ENCODE data around the gene ARHGEF18.
"Not testable (repeated sequence)": the region's sequence is repeated elsewhere in the genome, so short reads cannot be mapped to it uniquely, and the experiment has no call there.

ARHGEF18 gene

DNA sequence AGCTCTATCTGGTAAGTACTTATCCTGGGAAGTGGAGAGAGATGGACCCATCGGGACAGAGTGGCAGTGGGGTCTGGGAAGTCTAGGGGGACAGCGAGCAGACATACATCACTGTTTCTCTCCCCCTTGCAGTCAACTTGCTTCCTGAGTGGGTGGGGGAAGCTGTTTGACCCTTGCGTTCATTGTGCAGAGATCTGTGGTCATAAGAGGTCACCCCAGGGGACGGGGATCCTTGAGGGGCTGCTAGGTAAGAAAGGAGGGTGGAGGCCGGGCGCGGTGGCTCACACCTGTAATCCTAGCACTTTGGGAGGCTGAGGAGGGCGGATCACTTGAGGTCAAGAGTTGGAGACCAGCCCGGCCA is 474 bp downstream of the ARHGEF18 start:
- no peak for FAIRE-seq

DNA sequence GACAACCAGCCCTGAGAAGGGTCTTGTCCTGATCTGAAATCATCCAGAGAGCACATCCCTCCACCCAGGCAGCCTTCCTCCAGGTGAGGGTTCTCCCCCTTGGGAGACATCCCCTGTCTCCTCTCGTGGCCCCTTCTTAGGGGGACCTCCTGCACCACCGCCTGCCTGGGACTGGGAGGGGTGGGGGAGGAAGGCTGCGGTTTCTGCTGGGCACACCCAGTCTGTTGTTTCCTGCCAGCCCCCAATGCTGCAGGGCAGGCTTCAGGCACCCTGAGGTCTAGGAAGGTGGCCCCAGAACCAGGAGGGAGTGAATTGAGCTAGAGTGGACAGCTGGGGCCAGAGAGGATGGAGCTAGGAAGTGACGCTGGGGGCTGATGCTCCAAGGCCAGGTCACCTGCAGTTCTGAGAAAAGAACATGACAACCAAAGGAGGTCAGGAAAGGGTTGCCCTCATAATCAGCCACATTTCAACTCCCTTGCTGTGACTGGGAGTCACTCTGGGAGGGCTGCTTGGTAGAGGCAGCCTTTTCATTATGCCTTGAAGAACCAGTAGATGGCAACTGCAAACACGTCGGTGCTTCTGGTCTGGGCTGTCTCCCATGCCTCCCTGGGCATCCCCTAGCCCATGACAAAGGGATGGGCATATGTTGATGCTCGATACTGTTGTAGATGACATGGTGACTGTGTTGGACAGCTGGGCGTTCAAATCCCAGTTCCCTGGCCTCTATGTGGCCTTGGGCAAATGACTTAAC is 1.4 kb downstream of the ARHGEF18 start:
- no peak for FAIRE-seq

- no peak for FAIRE-seq
Measured at GRCh38 chr19:7351861-7352260, 3.1 kb downstream of the ARHGEF18 start.

GRCh38 chr19:7355151-7355820 is 6.5 kb downstream of the ARHGEF18 start:
- no peak for FAIRE-seq

DNA sequence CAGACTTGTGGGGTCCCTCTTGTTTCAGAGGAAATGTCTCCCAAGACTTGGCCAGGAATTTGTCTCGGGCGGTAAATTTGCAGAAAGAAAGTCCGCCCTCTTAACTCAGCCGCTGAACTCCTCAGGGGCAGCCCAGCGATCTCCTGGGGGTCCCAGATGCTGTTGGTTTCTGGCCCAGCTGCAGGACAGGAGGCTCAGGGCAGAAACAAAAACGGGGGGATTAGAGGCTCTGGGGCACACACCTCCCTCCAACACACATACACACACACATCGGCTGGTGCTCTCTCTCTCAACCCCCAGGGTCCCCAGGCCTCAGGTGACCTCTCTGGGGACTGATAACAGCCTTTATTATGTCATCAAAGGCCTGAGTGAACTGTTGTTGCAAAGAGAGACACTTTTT is 7.1 kb downstream of the ARHGEF18 start:
- no peak for FAIRE-seq

DNA sequence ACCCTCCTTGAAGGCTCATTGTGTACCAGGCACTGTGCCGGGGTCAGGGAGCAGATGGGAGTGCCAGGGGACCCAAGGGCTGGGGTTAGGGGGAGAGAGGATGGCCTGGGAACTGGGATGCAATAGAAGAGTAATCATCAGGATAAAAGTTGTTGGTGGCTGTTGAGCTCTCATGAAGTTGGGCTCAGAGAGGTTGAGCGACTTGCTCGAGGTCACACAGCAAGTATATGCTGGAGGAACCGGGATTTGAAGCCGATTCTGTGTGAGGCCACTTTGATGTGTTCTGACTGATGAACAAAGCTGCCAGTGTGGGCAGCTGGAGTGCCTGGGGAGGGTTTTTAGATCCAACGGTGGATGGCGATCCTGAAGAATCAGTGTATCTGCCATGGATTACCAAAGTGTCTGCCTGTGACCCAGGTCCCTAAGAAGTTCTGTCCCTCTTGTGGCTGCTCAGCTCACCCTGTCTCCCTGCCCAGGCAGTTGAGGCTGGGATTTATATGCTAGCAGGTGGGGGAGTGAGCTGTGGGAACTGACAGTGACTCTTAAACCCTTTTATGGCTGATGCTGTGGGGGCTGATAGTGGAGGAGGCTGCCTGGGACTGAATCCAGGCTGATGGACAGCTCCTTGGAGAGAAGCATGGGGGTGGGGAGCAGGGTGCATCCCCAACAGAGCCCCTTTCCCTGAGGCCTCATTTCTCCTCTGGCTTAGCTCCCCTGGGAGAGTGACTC is 8.3 kb downstream of the ARHGEF18 start:
- no peak for FAIRE-seq

- no peak for FAIRE-seq
Measured at GRCh38 chr19:7358102-7358597, 9.4 kb downstream of the ARHGEF18 start.

DNA sequence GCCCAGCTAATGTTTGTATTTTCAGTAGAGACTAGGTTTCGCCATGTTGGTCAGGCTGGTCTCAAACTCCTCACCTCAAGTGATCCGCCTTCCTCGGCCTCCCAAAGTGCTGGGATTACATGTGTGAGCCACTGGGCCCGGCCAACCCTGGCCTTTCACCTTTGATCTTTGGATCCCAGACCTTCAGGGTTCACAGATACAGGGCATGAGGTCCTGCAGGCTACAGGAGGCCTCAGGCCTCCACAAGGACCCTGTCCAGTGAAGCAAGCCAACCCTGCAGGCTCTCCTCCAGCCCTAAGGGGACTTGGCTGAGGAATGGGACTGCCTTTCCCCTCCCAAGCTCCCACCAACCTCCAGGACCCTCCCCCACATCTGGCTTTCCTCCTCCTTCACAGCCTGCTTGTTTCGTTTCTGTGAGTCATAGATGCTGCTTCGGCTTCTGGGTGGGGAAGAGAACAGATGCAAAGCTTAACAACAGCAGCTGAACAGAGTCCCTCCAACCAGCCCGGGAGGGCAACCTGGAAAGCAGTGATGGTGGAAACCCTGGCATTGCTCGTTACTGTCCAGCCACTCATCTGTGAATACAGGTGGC is 11.8 kb downstream of the ARHGEF18 start:
- no peak for FAIRE-seq

GRCh38 chr19:7363225-7363624 is 14.5 kb downstream of the ARHGEF18 start:
- no peak for FAIRE-seq

- FAIRE-seq = no peak
Measured at GRCh38 chr19:7366701-7367420, 18.1 kb downstream of the ARHGEF18 start.

GRCh38 chr19:7368456-7368855 is 19.7 kb downstream of the ARHGEF18 start:
- no peak for FAIRE-seq

DNA sequence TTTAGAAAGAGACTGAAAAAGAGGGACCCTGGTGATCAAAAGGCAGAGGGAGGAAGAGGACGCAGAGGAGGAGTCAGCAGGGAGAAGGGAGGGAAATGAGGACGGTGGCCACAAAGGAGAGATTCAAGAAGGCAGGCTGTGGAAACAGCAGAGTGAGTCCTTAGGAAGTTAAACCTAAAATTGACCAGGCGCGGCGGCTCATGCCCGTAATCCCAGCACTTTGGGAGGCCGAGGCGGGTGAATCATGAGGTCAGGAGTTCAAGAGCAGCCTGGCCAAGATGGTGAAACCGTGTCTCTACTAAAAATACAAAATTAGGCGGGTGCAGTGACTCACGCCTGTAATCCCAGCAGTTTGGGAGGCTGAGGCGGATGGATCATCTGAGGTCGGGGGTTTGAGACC is 20.1 kb downstream of the ARHGEF18 start:
- not testable (repeated sequence) for FAIRE-seq

DNA sequence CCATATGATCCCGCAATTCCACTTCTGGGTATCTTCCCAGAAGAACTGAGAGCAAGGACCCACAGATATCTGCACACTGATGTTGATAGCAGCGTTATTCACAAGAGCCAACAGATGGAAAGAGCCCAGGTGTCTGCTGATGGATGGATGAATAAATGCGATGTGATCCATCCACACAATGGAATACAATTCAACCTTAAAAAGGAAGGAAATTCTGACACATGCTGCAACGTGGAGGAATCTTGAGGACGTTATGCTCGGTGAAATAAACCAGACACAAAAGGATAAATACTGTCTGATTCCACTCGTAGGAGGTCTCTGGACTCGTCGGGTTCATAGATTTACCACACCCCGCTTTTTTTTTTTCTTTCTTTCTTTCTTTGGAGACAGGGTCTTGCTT is 21.8 kb downstream of the ARHGEF18 start:
- no peak for FAIRE-seq

DNA sequence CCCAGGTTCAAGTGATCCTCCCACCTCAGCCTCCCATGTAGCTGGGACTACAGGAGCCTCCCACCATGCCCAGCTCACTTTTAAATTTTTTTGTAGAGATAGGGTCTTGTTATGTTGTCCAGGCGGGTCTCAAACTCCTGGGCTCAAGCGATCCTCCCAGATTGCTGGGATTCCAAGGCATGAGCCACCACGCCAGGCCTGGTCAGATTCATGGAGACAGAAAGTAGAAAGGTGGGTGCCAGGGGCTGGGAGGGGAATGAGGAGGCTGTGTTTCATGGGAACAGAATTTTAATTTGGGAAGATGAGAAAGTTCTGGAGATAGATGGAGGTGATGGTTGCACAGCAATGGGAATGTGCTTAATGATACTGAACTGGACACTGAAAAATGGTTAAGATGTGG is 22.3 kb downstream of the ARHGEF18 start:
- no peak for FAIRE-seq

GRCh38 chr19:7372810-7373209 is 24.1 kb downstream of the ARHGEF18 start:
- no peak for FAIRE-seq

DNA sequence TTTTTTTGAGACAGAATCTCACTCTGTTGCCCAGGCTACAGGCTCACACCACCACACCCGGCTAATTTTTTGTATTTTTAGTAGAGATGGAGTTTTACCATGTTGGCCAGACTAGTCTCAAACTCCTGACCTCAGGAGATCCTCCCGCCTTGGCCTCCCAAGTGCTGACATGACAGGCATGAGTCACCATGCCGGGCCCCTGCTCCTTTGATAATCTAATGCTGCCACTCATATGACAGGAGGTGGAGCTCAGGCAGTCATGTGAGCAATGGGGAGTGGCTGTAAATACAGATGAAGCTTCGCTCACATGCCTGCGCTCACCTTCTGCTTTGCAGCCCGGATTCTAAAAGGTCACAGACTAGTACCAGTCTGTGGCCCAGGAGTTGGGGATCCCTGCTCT is 25.1 kb downstream of the ARHGEF18 start:
- FAIRE-seq = no peak

GRCh38 chr19:7376151-7376852 is 27.6 kb downstream of the ARHGEF18 start:
- no peak for FAIRE-seq

- no peak for FAIRE-seq
Measured at GRCh38 chr19:7377196-7377595, 28.5 kb downstream of the ARHGEF18 start.

- no peak for FAIRE-seq
Measured at GRCh38 chr19:7381073-7381390, 32.3 kb downstream of the ARHGEF18 start.

- no peak for FAIRE-seq
Measured at GRCh38 chr19:7382694-7383093, 34.0 kb downstream of the ARHGEF18 start.

DNA sequence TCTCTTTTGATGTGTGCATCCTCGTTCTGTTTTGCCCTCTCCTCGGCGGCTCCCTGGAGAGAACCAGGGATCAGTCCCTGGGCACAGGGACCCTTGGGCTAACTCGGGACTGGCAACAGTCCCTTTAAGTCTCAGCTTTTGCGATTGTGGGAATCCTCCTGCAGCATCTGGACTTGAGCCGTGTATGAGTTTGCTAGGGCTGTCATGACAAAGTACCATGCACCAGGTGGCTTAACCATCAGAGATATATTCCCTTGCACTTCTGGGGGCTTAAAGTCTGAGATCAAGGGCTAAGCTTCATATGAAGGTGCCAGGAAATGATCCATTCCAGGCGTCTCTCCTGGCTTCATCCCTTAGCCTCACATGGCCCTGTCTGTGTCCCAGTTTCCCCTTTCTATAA is 34.5 kb downstream of the ARHGEF18 start:
- no peak for FAIRE-seq

GRCh38 chr19:7385062-7385461 is 36.3 kb downstream of the ARHGEF18 start:
- FAIRE-seq = no peak

All from colon (tissue), 2 donors.